ENCODE measurements around the gene RPL31. TPM values are rescaled to one million over a fixed set of nuclear protein-coding genes. Genes with fewer than 3 reads are reported as not detected.

Gene RPL31
- total RNA-seq, 1 donor from 2014 or later: 1,828 TPM

GRCh38 chr2:101023327-101024107 is 21.4 kb downstream of the RPL31 start:
- ATAC-seq (ENCODE audit: low read depth): no peak

GRCh38 chr2:101025561-101025960 is 23.5 kb downstream of the RPL31 start:
- Mint-ChIP-seq H3K27me3 (no peaks in the 10 kb centered on the region), H3K27ac (no peak overlapping the region), H3K9me3 (no peaks in the 10 kb centered on the region), H3K4me3 (no peak overlapping the region), H3K4me1 (peaks cover 2% of the 10 kb centered on the region), H3K36me3 (ENCODE audit: low read depth) (peaks cover 3% of the 10 kb centered on the region)
- ChIA-PET CTCF (interaction anchor here (1.2 to 1.8 kb wide), 2 partner anchors 10 to 180 kb away, joined by 4 to 5 read pairs; no protein-coding TSS in a partner anchor), POLR2A (no interaction called here)
- intact Hi-C loops (cut with micrococcal nuclease): no loop called here
- DNase-seq: no peak
- ATAC-seq (ENCODE audit: low read depth): no peak
- no peak for TF ChIP-seq CTCF (IDR thresholded peaks at IDR 0.05)

More at GRCh38 chr2:101023327-101024107, 21.4 kb downstream of the RPL31 start:
- Mint-ChIP-seq H3K27ac (no peak overlapping the region), H3K4me1 (peaks cover 2% of the 10 kb centered on the region), H3K36me3 (ENCODE audit: low read depth) (peaks cover 13% of the 10 kb centered on the region), H3K27me3 (no peaks in the 10 kb centered on the region), H3K4me3 (no peak overlapping the region), H3K9me3 (no peaks in the 10 kb centered on the region)
- POLR2A ChIA-PET: no interaction called here
- intact Hi-C loops (cut with micrococcal nuclease): no loop called here
- TF ChIP-seq CTCF (IDR thresholded peaks at IDR 0.05): no peak
- no peak for DNase-seq
- CTCF ChIA-PET: no interaction called here

- H3K27ac Mint-ChIP-seq: no peak overlapping the region
- TF ChIP-seq CTCF (IDR thresholded peaks at IDR 0.05): no peak
- CTCF ChIA-PET: interaction anchor here (1.2 to 1.8 kb wide), 2 partner anchors 10 to 179 kb away, joined by 4 to 5 read pairs; no protein-coding TSS in a partner anchor
Measured at GRCh38 chr2:101026253-101026701, 24.2 kb downstream of the RPL31 start.

GRCh38 chr2:101026923-101027469 is 24.9 kb downstream of the RPL31 start:
- CTCF ChIA-PET: interaction anchor here (1.1 to 2.0 kb wide), 3 partner anchors 9 to 178 kb away, joined by 4 read pairs; no protein-coding TSS in a partner anchor
- Mint-ChIP-seq H3K4me3 (no peak overlapping the region), H3K27me3 (no peaks in the 10 kb centered on the region), H3K27ac (no peak overlapping the region), H3K9me3 (no peaks in the 10 kb centered on the region), H3K36me3 (ENCODE audit: low read depth) (no peaks in the 10 kb centered on the region), H3K4me1 (peaks cover 2% of the 10 kb centered on the region)
- POLR2A ChIA-PET: interaction anchor here (0.9 kb wide), 1 partner anchor 25 kb away, joined by 3 read pairs; no protein-coding TSS in a partner anchor
- no peak for ATAC-seq (ENCODE audit: low read depth)
- TF ChIP-seq CTCF (IDR thresholded peaks at IDR 0.05): no peak
- intact Hi-C loops (cut with micrococcal nuclease): no loop called here
- no peak for DNase-seq

More at GRCh38 chr2:101026253-101026701, 24.2 kb downstream of the RPL31 start:
- Mint-ChIP-seq H3K27me3 (no peaks in the 10 kb centered on the region), H3K4me1 (peaks cover 2% of the 10 kb centered on the region), H3K4me3 (no peak overlapping the region), H3K36me3 (ENCODE audit: low read depth) (no peaks in the 10 kb centered on the region), H3K9me3 (no peaks in the 10 kb centered on the region)
- intact Hi-C loops (cut with micrococcal nuclease): no loop called here
- POLR2A ChIA-PET: no interaction called here
- ATAC-seq (ENCODE audit: low read depth) (no peak), DNase-seq (no peak)

GRCh38 chr2:101027852-101028251 is 25.8 kb downstream of the RPL31 start:
- Mint-ChIP-seq H3K9me3 (no peaks in the 10 kb centered on the region), H3K27me3 (no peaks in the 10 kb centered on the region), H3K27ac (no peak overlapping the region), H3K4me1 (peaks cover 2% of the 10 kb centered on the region), H3K36me3 (ENCODE audit: low read depth) (no peaks in the 10 kb centered on the region), H3K4me3 (no peak overlapping the region)
- intact Hi-C loops (cut with micrococcal nuclease): no loop called here
- CTCF ChIA-PET: interaction anchor here (2.0 kb wide), 1 partner anchor 177 kb away, joined by 4 read pairs; no protein-coding TSS in a partner anchor
- DNase-seq: no peak
- POLR2A ChIA-PET: no interaction called here
- TF ChIP-seq CTCF (IDR thresholded peaks at IDR 0.05): no peak
- no peak for ATAC-seq (ENCODE audit: low read depth)

All from activated B cell treated with CpG ODN at 0.5 μM for 24 hours (primary cell).